Left lung (tissue), 10 donors: ENCODE data around the gene NHERF1. TPM values are rescaled to one million over a fixed set of nuclear protein-coding genes. Genes with fewer than 3 reads are reported as not detected.

Experiments
- ATAC-seq: fragments of 200-7000 bp; cut with Tn5 transposase; one replicate; pipeline ENCODE4 v1.9.1; 2020; ENCODE audit warnings: moderate library complexity
- DNase-seq, 4 donors: peaks; one replicate each; pipeline ENCODE4 v3.0.0-alpha.2; 2013 to 2020
- H3K27ac ChIP-seq, 2 donors: fragments of 200-600 bp; sonication (generic) in 1 of 2; one replicate each; pipeline versions ENCODE4 v1.5.0 to v1.8.0; 2020 to 2021
- H3K27me3 ChIP-seq, 2 donors: fragments of 200-600 bp; sonication (generic) in 1 of 2; one replicate each; pipeline versions ENCODE4 v1.5.0 to v1.8.0; 2020 to 2021
- H3K36me3 ChIP-seq, 2 donors: fragments of 200-600 bp; sonication (generic) in 1 of 2; one replicate each; pipeline versions ENCODE4 v1.5.0 to v1.8.0; 2020 to 2021
- H3K4me1 ChIP-seq, 2 donors: fragments of 200-600 bp; one replicate each; pipeline ENCODE4 v1.8.0; 2021
- H3K4me3 ChIP-seq, 2 donors: fragments of 200-600 bp; sonication (generic) in 1 of 2; one replicate each; pipeline versions ENCODE4 v1.5.0 to v1.8.0; 2020 to 2021; ENCODE audit warnings: mild to moderate bottlenecking in 1 of 2
- H3K9me3 ChIP-seq, 2 donors: fragments of 200-600 bp; sonication (generic) in 1 of 2; one replicate each; pipeline versions ENCODE4 v1.5.0 to v1.8.0; 2020 to 2021
- CTCF ChIP-seq, 2 donors: fragments of 200-600 bp; sonication (generic) in 1 of 2; IDR thresholded peaks; one replicate each; pipeline versions ENCODE4 v1.5.0 to v1.8.0; 2021; ENCODE audit warnings: antibody characterized with exemption in 2 of 2
- intact Hi-C, 2 donors: fragments of 100-400 bp; cut with DNase I; formaldehyde crosslinking; loops; one replicate each; pipeline versions ENCODE4 v1.11.2 to v1.14.2; 2022
- polyA plus RNA-seq, 6 donors: library from polyadenylated mRNA; unstranded; fragments of 120-200 nt; gene quantifications; one replicate each; pipeline ENCODE4 v1.2.1, GENCODE V29; 2013; ENCODE audit not compliant: insufficient read length in 6 of 6
- total RNA-seq, 2 donors: library from RNA; stranded (reverse); fragmentation: NEBNext Ultra II Directional; extraction: Animal tissue kit (Norgen Biotek cat#: 25700); gene quantifications; one replicate each; pipeline ENCODE4 v1.2.1, GENCODE V29; 2021
- donor health status: DM: no; HTN: yes; CAD: no.
- donor health status: DM: no; HTN: no; CAD: no.

NHERF1 gene
- total and polyA plus RNA-seq, 8 donors, result 25.5 to 65.5 (median 48.6) TPM

- Histone ChIP-seq H3K27ac (no peak overlapping the region), H3K4me1 (peaks cover 0 to 32% of the 10 kb centered on the region in 2 donors), H3K9me3 (no peaks in the 10 kb centered on the region), H3K27me3 (no peaks in the 10 kb centered on the region), H3K4me3 (no peak overlapping the region), H3K36me3 (peaks cover 0 to 50% of the 10 kb centered on the region in 2 donors)
- DNase-seq, result no peak
- ATAC-seq, result no peak
- TF ChIP-seq CTCF (IDR thresholded peaks at IDR 0.05), result no peak
- intact Hi-C loops, result no loop called here
Observed at GRCh38 chr17:74784125-74784810, 35.8 kb downstream of the NHERF1 start.

GRCh38 chr17:74785096-74785980 is 36.9 kb downstream of the NHERF1 start:
- intact Hi-C loops, result no loop called here
- Histone ChIP-seq H3K27me3 (no peaks in the 10 kb centered on the region), H3K9me3 (no peaks in the 10 kb centered on the region), H3K27ac (no peak overlapping the region), H3K4me3 (no peak overlapping the region), H3K36me3 (peaks cover 0 to 58% of the 10 kb centered on the region in 2 donors), H3K4me1 (peaks cover 0 to 27% of the 10 kb centered on the region in 2 donors)
- DNase-seq (no peak), ATAC-seq (no peak)
- TF ChIP-seq CTCF (IDR thresholded peaks at IDR 0.05), result no peak

GRCh38 chr17:74785981-74786360 is 37.5 kb downstream of the NHERF1 start:
- Histone ChIP-seq H3K27ac (no peak overlapping the region), H3K27me3 (no peaks in the 10 kb centered on the region), H3K4me3 (no peak overlapping the region), H3K4me1 (peaks cover 0 to 27% of the 10 kb centered on the region in 2 donors), H3K36me3 (peaks cover 0 to 61% of the 10 kb centered on the region in 2 donors), H3K9me3 (no peaks in the 10 kb centered on the region)
- DNase-seq (no peak), ATAC-seq (no peak)
- no peak for TF ChIP-seq CTCF (IDR thresholded peaks at IDR 0.05)
- intact Hi-C loops, result no loop called here

- ATAC-seq (no peak), DNase-seq (peak in 1 of 4 donors; percentile 55)
- Histone ChIP-seq H3K27me3 (no peaks in the 10 kb centered on the region), H3K4me1 (peaks cover 0 to 28% of the 10 kb centered on the region in 2 donors), H3K4me3 (no peak overlapping the region), H3K36me3 (peaks cover 0 to 57% of the 10 kb centered on the region in 2 donors), H3K27ac (no peak overlapping the region), H3K9me3 (no peaks in the 10 kb centered on the region)
- intact Hi-C loops, result no loop called here
- TF ChIP-seq CTCF (IDR thresholded peaks at IDR 0.05), result no peak
Observed at GRCh38 chr17:74786431-74787055, 38.1 kb downstream of the NHERF1 start.
